Activated CD4-positive, alpha-beta T cell treated with anti-CD3 and anti-CD28 coated beads, Interleukin-2, amount 50 U/mL, for 1 hour (primary cell): ENCODE results near the gene MAGEF1.

ENCODE experiments used
- DNase-seq: peaks from one replicate; pipeline ENCODE4 v3.0.0-alpha.2; 2020

MAGEF1 gene

GRCh38 chr3:184688251-184688881 lies 23.5 kb downstream of the MAGEF1 start:
- no peak for DNase-seq

- DNase-seq: no peak
Observed at GRCh38 chr3:184687363-184688015, 24.4 kb downstream of the MAGEF1 start.

GRCh38 chr3:184685646-184686045 lies 26.2 kb downstream of the MAGEF1 start:
- DNase-seq: no peak

GRCh38 chr3:184685055-184685454 lies 26.8 kb downstream of the MAGEF1 start:
- DNase-seq: no peak

- no peak for DNase-seq
Observed at GRCh38 chr3:184683900-184684560, 27.8 kb downstream of the MAGEF1 start.

- DNase-seq: no peak
Observed at GRCh38 chr3:184683234-184683633, 28.6 kb downstream of the MAGEF1 start.

- DNase-seq: no peak
Observed at GRCh38 chr3:184682671-184683070, 29.2 kb downstream of the MAGEF1 start.

GRCh38 chr3:184680385-184681345 lies 31.2 kb downstream of the MAGEF1 start:
- DNase-seq: no peak

GRCh38 chr3:184679056-184679816 lies 32.6 kb downstream of the MAGEF1 start:
- no peak for DNase-seq

- no peak for DNase-seq
Observed at GRCh38 chr3:184678317-184679055, 33.4 kb downstream of the MAGEF1 start.

GRCh38 chr3:184677344-184678316 lies 34.2 kb downstream of the MAGEF1 start:
- no peak for DNase-seq

GRCh38 chr3:184676927-184677326 lies 34.9 kb downstream of the MAGEF1 start:
- DNase-seq: no peak

- DNase-seq: no peak
Observed at GRCh38 chr3:184674626-184675025, 37.2 kb downstream of the MAGEF1 start.

- DNase-seq: no peak
Observed at GRCh38 chr3:184672977-184673870, 38.6 kb downstream of the MAGEF1 start.

- DNase-seq: no peak
Observed at GRCh38 chr3:184672335-184672734, 39.5 kb downstream of the MAGEF1 start.

- no peak for DNase-seq
Observed at GRCh38 chr3:184670091-184670602, 41.7 kb downstream of the MAGEF1 start.

GRCh38 chr3:184669578-184669977 lies 42.3 kb downstream of the MAGEF1 start:
- no peak for DNase-seq

GRCh38 chr3:184666442-184666841 lies 45.4 kb downstream of the MAGEF1 start:
- DNase-seq: no peak

- no peak for DNase-seq
Observed at GRCh38 chr3:184665101-184665500, 46.8 kb downstream of the MAGEF1 start.
